ENCODE measurements around the gene IGFBP3. TPM values are rescaled to one million over a fixed set of nuclear protein-coding genes. Genes with fewer than 3 reads are reported as not detected.
A peak's percentile ranks its signal among the peaks of the same experiment; 100 is the strongest.
"Not testable (repeated sequence)": the region's sequence is repeated elsewhere in the genome, so short reads cannot be mapped to it uniquely, and the experiment has no call there.

IGFBP3 gene
- total RNA-seq, 4 donors from 2014 or later: 43.4 to 167 (median 103) TPM

- WGBS, 2 donors (ENCODE audit: low coverage in 1 of 2): 82% methylated on average over 6 of the region's 6 CpGs; no CpG with 5 or more reads in 1 of the 2 donors
- TF ChIP-seq POLR2AphosphoS5 (IDR thresholded peaks at IDR 0.05) (no peak), EP300 (IDR thresholded peaks at IDR 0.05) (no peak), CTCF (IDR thresholded peaks at IDR 0.05) (no peak), POLR2A (IDR thresholded peaks at IDR 0.05) (no peak)
- Histone ChIP-seq H3K9me3 (no peaks in the 10 kb centered on the region), H3K27ac (no peak overlapping the region), H3K36me3 (no peaks in the 10 kb centered on the region), H3K4me3 (no peak overlapping the region), H3K4me1 (no peaks in the 10 kb centered on the region), H3K27me3 (no peaks in the 10 kb centered on the region)
- no peak for ATAC-seq
Observed at GRCh38 chr7:45944058-45944457, 23.0 kb upstream of the IGFBP3 start.

GRCh38 chr7:45940939-45941338, 19.9 kb upstream of the IGFBP3 start:
- Histone ChIP-seq H3K4me1 (no peaks in the 10 kb centered on the region), H3K27ac (no peak overlapping the region), H3K36me3 (no peaks in the 10 kb centered on the region), H3K27me3 (peaks cover 3% of the 10 kb centered on the region), H3K4me3 (no peak overlapping the region), H3K9me3 (no peaks in the 10 kb centered on the region)
- no peak for ATAC-seq
- TF ChIP-seq EP300 (IDR thresholded peaks at IDR 0.05): no peak
- TF ChIP-seq POLR2AphosphoS5 (IDR thresholded peaks at IDR 0.05): no peak
- no peak for TF ChIP-seq POLR2A (IDR thresholded peaks at IDR 0.05)
- TF ChIP-seq CTCF (IDR thresholded peaks at IDR 0.05): no peak
- 70 to 80% methylated on average over 7 of the region's 7 CpGs for WGBS, 2 donors (ENCODE audit: low coverage in 1 of 2)

GRCh38 chr7:45940237-45940781, 19.2 kb upstream of the IGFBP3 start:
- H3K9me3 ChIP-seq, H3K27ac ChIP-seq, H3K36me3 ChIP-seq, ATAC-seq, H3K4me3 ChIP-seq, H3K4me1 ChIP-seq, H3K27me3 ChIP-seq: not testable (repeated sequence)
- WGBS, 2 donors (ENCODE audit: low coverage in 1 of 2): 76 to 93% methylated on average over 10 to 11 of the region's 14 CpGs

GRCh38 chr7:45939574-45939973, 18.5 kb upstream of the IGFBP3 start:
- Histone ChIP-seq H3K36me3 (no peaks in the 10 kb centered on the region), H3K4me3 (no peak overlapping the region), H3K27ac (no peak overlapping the region), H3K4me1 (no peaks in the 10 kb centered on the region), H3K9me3 (no peaks in the 10 kb centered on the region), H3K27me3 (peaks cover 3% of the 10 kb centered on the region)
- no peak for ATAC-seq
- TF ChIP-seq CTCF (IDR thresholded peaks at IDR 0.05) (no peak), POLR2A (IDR thresholded peaks at IDR 0.05) (no peak), POLR2AphosphoS5 (IDR thresholded peaks at IDR 0.05) (no peak), EP300 (IDR thresholded peaks at IDR 0.05) (no peak)
- whole genome bisulfite sequencing, 2 donors (ENCODE audit: low coverage in 1 of 2): 89 to 91% methylated on average over 7 to 8 of the region's 11 CpGs

GRCh38 chr7:45938626-45939302, 17.7 kb upstream of the IGFBP3 start:
- Histone ChIP-seq H3K4me1 (no peaks in the 10 kb centered on the region), H3K36me3 (no peaks in the 10 kb centered on the region), H3K27ac (no peak overlapping the region), H3K9me3 (no peaks in the 10 kb centered on the region), H3K27me3 (peaks cover 3% of the 10 kb centered on the region), H3K4me3 (no peak overlapping the region)
- WGBS, 2 donors (ENCODE audit: low coverage in 1 of 2): 70 to 100% methylated on average over 3 to 9 of the region's 22 CpGs
- TF ChIP-seq POLR2A (IDR thresholded peaks at IDR 0.05) (no peak), CTCF (IDR thresholded peaks at IDR 0.05) (peak in 1 of 4 experiments; percentile 20), EP300 (IDR thresholded peaks at IDR 0.05) (no peak), POLR2AphosphoS5 (IDR thresholded peaks at IDR 0.05) (no peak)
- no peak for ATAC-seq

Measured in gastroesophageal sphincter (tissue), 4 donors.